CD4-positive, alpha-beta T cell treated with Interleukin-4 for 4 hours (primary cell): Measurements from ENCODE around the gene ZBTB21.

Source experiments
- DNase-seq: peaks from one replicate; pipeline ENCODE4 v3.0.0-alpha.2; 2020

Gene ZBTB21

GRCh38 chr21:41948901-41949300, 61.3 kb downstream of the ZBTB21 start:
- DNase-seq: no peak

- no peak for DNase-seq
Observed at GRCh38 chr21:41948078-41948895, 61.9 kb downstream of the ZBTB21 start.

GRCh38 chr21:41945982-41946381, 64.2 kb downstream of the ZBTB21 start:
- DNase-seq: no peak

GRCh38 chr21:41943851-41944250, 66.3 kb downstream of the ZBTB21 start:
- no peak for DNase-seq

GRCh38 chr21:41942457-41942856, 67.7 kb downstream of the ZBTB21 start:
- DNase-seq: no peak

- DNase-seq: no peak
Observed at GRCh38 chr21:41941941-41942340, 68.2 kb downstream of the ZBTB21 start.

- no peak for DNase-seq
Observed at GRCh38 chr21:41940431-41940830, 69.7 kb downstream of the ZBTB21 start.

GRCh38 chr21:41939391-41939790, 70.8 kb downstream of the ZBTB21 start:
- DNase-seq: no peak
